HCT116 (cell line): ENCODE results near the gene ADAMTS19. TPM values are rescaled to one million over a fixed set of nuclear protein-coding genes. Genes with fewer than 3 reads are reported as not detected.

ENCODE experiments used
- ATAC-seq: fragments of 200-7000 bp; cut with Tn5 transposase; 2 replicates; pipeline ENCODE4 v1.9.1; 2020; ENCODE audit warnings: mild to moderate bottlenecking, moderate library complexity
- BruUV-seq: library from RNA; stranded (reverse); fragments of 400-500 nt; replicated peaks from 2 replicates; lab custom pipeline; 2021; lab: Mats Ljungman, UMichigan
- CTCF ChIA-PET: fragments of 300-600 bp; sonication (Branson Sonifier 250); formaldehyde crosslinking; loops from one replicate; lab custom pipeline; 2021; ENCODE audit warnings: antibody characterized with exemption; lab: Charles Lee
- POLR2A ChIA-PET: fragments of 300-600, 350-600 bp; sonication (Branson Sonifier 250); formaldehyde crosslinking; loops from one replicate; lab custom pipeline; 2021; ENCODE audit warnings: antibody characterized with exemption; lab: Charles Lee
- RAD21 ChIA-PET, 2 experiments: fragments of 300-600 bp; sonication (Branson Sonifier 250); formaldehyde crosslinking; loops; one replicate each; lab custom pipeline; 2023; ENCODE audit warnings: low total read pairs in 2 of 2; ENCODE audit not compliant: uncharacterized antibody in 2 of 2, unreplicated experiment in 2 of 2, low non-redundant PET in 1 of 2; lab: Charles Lee
- DNase-seq: peaks from one replicate; pipeline ENCODE4 v3.0.0-alpha.2; 2010; ENCODE audit warnings: low read depth, low spot score
- H2AFZ ChIP-seq: fragments of 200-600 bp; shearing (Covaris generic), sonication (generic); 2 replicates; pipeline ENCODE4 v1.6.1; 2017; ENCODE audit warnings: low read depth, mixed run types, mixed read lengths, antibody characterized with exemption, low read length; ENCODE audit not compliant: poor library complexity, severe bottlenecking
- H3K27ac ChIP-seq: 2 replicates; pipeline ENCODE4 v1.5.1; 2012; ENCODE audit warnings: low read depth, low read length
- H3K27me3 ChIP-seq: fragments of 200-600 bp; sonication (generic); 2 replicates; pipeline ENCODE4 v1.6.1; 2016; ENCODE audit warnings: mixed run types, low read length, mixed read lengths; ENCODE audit not compliant: insufficient read depth
- H3K36me3 ChIP-seq, 2 experiments: fragments of 200-500 bp in 1 of 2; fragments of 200-600 bp in 1 of 2; sonication (Bioruptor generic) in 1 of 2; sonication (generic) in 1 of 2; 2 replicates each; pipeline versions ENCODE4 v1.5.1 to v1.6.1; 2014 to 2016; ENCODE audit warnings: low read length in 2 of 2, inconsistent platforms in 1 of 2, mixed read lengths in 1 of 2, mixed run types in 1 of 2; ENCODE audit not compliant: insufficient read depth in 2 of 2, control insufficient read depth in 1 of 2
- H3K4me1 ChIP-seq, 2 experiments: fragments of 200-600 bp in 1 of 2; sonication (generic) in 1 of 2; 2 replicates each; pipeline versions ENCODE4 v1.5.1 to v1.6.1; 2012 to 2017; ENCODE audit warnings: low read length in 2 of 2, inconsistent platforms in 1 of 2, mild to moderate bottlenecking in 1 of 2, mixed read lengths in 1 of 2, mixed run types in 1 of 2, moderate library complexity in 1 of 2; ENCODE audit not compliant: insufficient read depth in 2 of 2, control insufficient read depth in 1 of 2
- H3K4me2 ChIP-seq: fragments of 200-600 bp; sonication (generic); 2 replicates; pipeline ENCODE4 v1.6.1; 2017; ENCODE audit warnings: mixed run types, low read length, mixed read lengths
- H3K4me3 ChIP-seq, 2 experiments: fragments of 200-600 bp in 1 of 2; sonication (generic) in 1 of 2; replicated peaks in 1 of 2; 2 replicates each; pipeline ENCODE4 v1.5.1; 2011 to 2016; ENCODE audit warnings: low read length in 2 of 2, control low read depth in 1 of 2, low read depth in 1 of 2, mild to moderate bottlenecking in 1 of 2, mixed read lengths in 1 of 2, mixed run types in 1 of 2
- H3K79me2 ChIP-seq: fragments of 200-600 bp; sonication (generic); 2 replicates; pipeline ENCODE4 v1.6.1; 2017; ENCODE audit warnings: mild to moderate bottlenecking, mixed run types, low read length, moderate library complexity, mixed read lengths; ENCODE audit not compliant: insufficient read depth
- H3K9ac ChIP-seq: fragments of 200-600 bp; sonication (generic); 2 replicates; pipeline ENCODE4 v1.6.1; 2016; ENCODE audit warnings: low read length, mixed read lengths
- H3K9me2 ChIP-seq: fragments of 200-600 bp; sonication (generic), shearing (Covaris generic); 2 replicates; pipeline ENCODE4 v1.6.1; 2017; ENCODE audit warnings: mixed run types, mild to moderate bottlenecking, moderate library complexity; ENCODE audit not compliant: insufficient read depth
- H3K9me3 ChIP-seq, 2 experiments: fragments of 200-500 bp in 1 of 2; fragments of 200-600 bp in 1 of 2; sonication (Bioruptor generic) in 1 of 2; sonication (generic) in 1 of 2; 2 replicates each; pipeline ENCODE4 v1.6.1; 2014 to 2017; ENCODE audit warnings: low read length in 2 of 2, mixed read lengths in 2 of 2, inconsistent platforms in 1 of 2, low read depth in 1 of 2, mild to moderate bottlenecking in 1 of 2, mixed run types in 1 of 2, moderate library complexity in 1 of 2; ENCODE audit not compliant: control insufficient read depth in 1 of 2, insufficient read depth in 1 of 2
- H4K20me1 ChIP-seq: fragments of 200-600 bp; sonication (generic), shearing (Covaris generic); 2 replicates; pipeline ENCODE4 v1.6.1; 2017; ENCODE audit warnings: mixed run types, mild to moderate bottlenecking, moderate library complexity; ENCODE audit not compliant: insufficient read depth
- CBX3 ChIP-seq: IDR thresholded peaks from 2 replicates; pipeline ENCODE4 v1.6.1; 2012; ENCODE audit warnings: low read depth
- CEBPB ChIP-seq: IDR thresholded peaks from 2 replicates; pipeline ENCODE4 v1.6.1; 2012; ENCODE audit warnings: low read depth
- EZH2 ChIP-seq: fragments of 200-600 bp; sonication (generic); IDR thresholded peaks from 2 replicates; pipeline ENCODE4 v1.6.1; 2017; ENCODE audit warnings: antibody characterized with exemption, mixed run types
- JUND ChIP-seq: IDR thresholded peaks from 2 replicates; pipeline ENCODE4 v1.6.1; 2012
- POLR2A ChIP-seq: IDR thresholded peaks from 2 replicates; pipeline ENCODE4 v1.7.0; 2011; ENCODE audit warnings: borderline replicate concordance; ENCODE audit not compliant: insufficient read depth, insufficient read length; ENCODE audit errors: extremely low read depth
- POLR2AphosphoS5 ChIP-seq: IDR thresholded peaks from 2 replicates; pipeline ENCODE4 v1.6.1; 2011; ENCODE audit warnings: mild to moderate bottlenecking, low read depth, low read length, moderate library complexity
- RAD21 ChIP-seq: IDR thresholded peaks from 2 replicates; pipeline ENCODE4 v1.6.1; 2012; ENCODE audit warnings: low read depth, mild to moderate bottlenecking
- SP1 ChIP-seq: IDR thresholded peaks from 2 replicates; pipeline ENCODE4 v1.6.1; 2012; ENCODE audit warnings: low read depth
- SRF ChIP-seq: IDR thresholded peaks from 2 replicates; pipeline ENCODE4 v1.6.1; 2012; ENCODE audit warnings: low read depth
- TCF7L2 ChIP-seq: IDR thresholded peaks from 2 replicates; pipeline ENCODE4 v1.7.0; 2011; ENCODE audit warnings: borderline replicate concordance, inconsistent platforms; ENCODE audit not compliant: insufficient read depth, insufficient read length; ENCODE audit errors: extremely low read depth
- intact Hi-C: fragments of 100-400 bp; cut with micrococcal nuclease; formaldehyde crosslinking; loops from 2 replicates; pipeline ENCODE4 v1.10.0; 2022
- total RNA-seq: library from RNA; stranded (reverse); gene quantifications from one replicate; pipeline ENCODE4 v1.2.1, GENCODE V29; 2021; ENCODE audit not compliant: unreplicated experiment
- TF ChIP-seq, protein P1 (sequence below): IDR thresholded peaks from 2 replicates; pipeline ENCODE4 v1.6.1; 2011; ENCODE audit warnings: mild to moderate bottlenecking, low read length, moderate library complexity; ENCODE audit not compliant: insufficient replicate concordance; ENCODE audit errors: extremely low read depth
- TF ChIP-seq, protein P2 (sequence below), 3 experiments: fragments of 200-600 bp in 1 of 3; sonication (generic) in 1 of 3; IDR thresholded peaks in 2 of 3; conservative IDR thresholded peaks in 1 of 3; 2 replicates each; pipeline ENCODE4 v1.5.1; 2012 to 2017; ENCODE audit warnings: low read depth in 2 of 3, low read length in 2 of 3, antibody characterized with exemption in 1 of 3, borderline replicate concordance in 1 of 3, control low read depth in 1 of 3, mild to moderate bottlenecking in 1 of 3, mixed read lengths in 1 of 3, mixed run types in 1 of 3, moderate library complexity in 1 of 3; ENCODE audit not compliant: insufficient read depth in 1 of 3

Gene ADAMTS19
- total RNA-seq, 1 experiment from 2014 or later, result not detected

DNA sequence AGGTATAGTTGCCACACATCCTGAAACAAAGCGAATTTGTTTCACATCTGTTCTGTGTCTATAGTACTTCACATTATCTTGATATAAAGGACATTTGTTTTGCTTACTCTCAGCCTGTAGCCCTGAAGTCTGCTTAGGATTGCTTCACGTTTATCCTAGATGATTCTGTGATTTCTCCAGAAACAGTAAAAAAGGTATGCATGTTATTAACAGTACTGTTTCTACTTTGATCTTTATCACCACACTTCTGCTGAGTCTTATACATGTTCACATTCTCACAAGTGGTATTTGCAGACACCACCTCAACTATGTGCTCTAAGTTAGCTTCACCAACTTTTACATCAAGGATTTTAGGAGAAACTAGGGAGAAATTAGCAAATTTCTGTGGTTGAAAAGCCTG, 47.4 kb upstream of the ADAMTS19 start:
- BruUV-seq, result no TSS peak
- Histone ChIP-seq H3K4me1 (no peaks in the 10 kb centered on the region), H3K9me3 (no peaks in the 10 kb centered on the region), H2AFZ (no peak overlapping the region), H3K9ac (no peak overlapping the region)
- CTCF ChIA-PET, result no interaction called here
- DNase-seq, result no peak
- TF ChIP-seq CBX3, result no peak
- TF ChIP-seq TCF7L2, result no peak
- TF ChIP-seq POLR2A, result no peak
- no peak for TF ChIP-seq JUND
- TF ChIP-seq, protein P1, sequence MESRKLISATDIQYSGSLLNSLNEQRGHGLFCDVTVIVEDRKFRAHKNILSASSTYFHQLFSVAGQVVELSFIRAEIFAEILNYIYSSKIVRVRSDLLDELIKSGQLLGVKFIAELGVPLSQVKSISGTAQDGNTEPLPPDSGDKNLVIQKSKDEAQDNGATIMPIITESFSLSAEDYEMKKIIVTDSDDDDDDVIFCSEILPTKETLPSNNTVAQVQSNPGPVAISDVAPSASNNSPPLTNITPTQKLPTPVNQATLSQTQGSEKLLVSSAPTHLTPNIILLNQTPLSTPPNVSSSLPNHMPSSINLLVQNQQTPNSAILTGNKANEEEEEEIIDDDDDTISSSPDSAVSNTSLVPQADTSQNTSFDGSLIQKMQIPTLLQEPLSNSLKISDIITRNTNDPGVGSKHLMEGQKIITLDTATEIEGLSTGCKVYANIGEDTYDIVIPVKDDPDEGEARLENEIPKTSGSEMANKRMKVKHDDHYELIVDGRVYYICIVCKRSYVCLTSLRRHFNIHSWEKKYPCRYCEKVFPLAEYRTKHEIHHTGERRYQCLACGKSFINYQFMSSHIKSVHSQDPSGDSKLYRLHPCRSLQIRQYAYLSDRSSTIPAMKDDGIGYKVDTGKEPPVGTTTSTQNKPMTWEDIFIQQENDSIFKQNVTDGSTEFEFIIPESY, result no peak
- TF ChIP-seq EZH2, result no peak
- TF ChIP-seq SRF, result no peak
- TF ChIP-seq RAD21, result no peak
- TF ChIP-seq, all 23 proteins: peak for 0
- Histone ChIP-seq H4K20me1 (no peaks in the 10 kb centered on the region), H3K27me3 (no peaks in the 10 kb centered on the region), H3K27ac (no peak overlapping the region), H3K4me2 (no peak overlapping the region), H3K4me3 (no peak overlapping the region), H3K9me2 (no peaks in the 10 kb centered on the region), H3K79me2 (no peaks in the 10 kb centered on the region), H3K36me3 (no peaks in the 10 kb centered on the region)
- ChIA-PET POLR2A (no interaction called here), RAD21 (no interaction called here)
- intact Hi-C loops, result no loop called here
- ATAC-seq, result no peak

DNA sequence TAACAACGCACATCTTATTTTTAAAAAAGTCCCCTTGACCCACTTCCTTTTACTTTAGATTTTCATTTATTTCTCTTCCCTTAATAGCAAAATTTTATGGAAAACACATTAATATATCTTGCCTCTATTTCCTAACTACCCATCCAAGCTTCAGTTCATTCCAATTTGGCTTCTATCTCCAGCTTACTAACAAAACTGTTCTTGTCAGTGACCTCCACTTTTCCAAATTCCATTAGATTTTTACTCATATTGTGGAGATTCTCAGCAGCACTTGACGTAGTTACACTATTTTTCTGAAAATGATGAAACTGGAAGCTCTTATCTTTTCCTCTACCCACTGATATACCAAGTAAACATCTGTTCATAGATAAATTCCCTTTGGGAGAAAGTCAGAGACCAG, 46.5 kb upstream of the ADAMTS19 start:
- RAD21 ChIA-PET, result no interaction called here
- POLR2A ChIA-PET, result no interaction called here
- H3K9ac ChIP-seq, result no peak overlapping the region
- H3K4me1 ChIP-seq, result no peaks in the 10 kb centered on the region
- H3K27ac ChIP-seq, result no peak overlapping the region
- no peaks in the 10 kb centered on the region for H4K20me1 ChIP-seq
- H3K36me3 ChIP-seq, result no peaks in the 10 kb centered on the region
- TF ChIP-seq JUND (no peak), CEBPB (no peak), POLR2AphosphoS5 (no peak), SP1 (no peak)
- TF ChIP-seq, protein P1, result no peak
- TF ChIP-seq, protein P2, sequence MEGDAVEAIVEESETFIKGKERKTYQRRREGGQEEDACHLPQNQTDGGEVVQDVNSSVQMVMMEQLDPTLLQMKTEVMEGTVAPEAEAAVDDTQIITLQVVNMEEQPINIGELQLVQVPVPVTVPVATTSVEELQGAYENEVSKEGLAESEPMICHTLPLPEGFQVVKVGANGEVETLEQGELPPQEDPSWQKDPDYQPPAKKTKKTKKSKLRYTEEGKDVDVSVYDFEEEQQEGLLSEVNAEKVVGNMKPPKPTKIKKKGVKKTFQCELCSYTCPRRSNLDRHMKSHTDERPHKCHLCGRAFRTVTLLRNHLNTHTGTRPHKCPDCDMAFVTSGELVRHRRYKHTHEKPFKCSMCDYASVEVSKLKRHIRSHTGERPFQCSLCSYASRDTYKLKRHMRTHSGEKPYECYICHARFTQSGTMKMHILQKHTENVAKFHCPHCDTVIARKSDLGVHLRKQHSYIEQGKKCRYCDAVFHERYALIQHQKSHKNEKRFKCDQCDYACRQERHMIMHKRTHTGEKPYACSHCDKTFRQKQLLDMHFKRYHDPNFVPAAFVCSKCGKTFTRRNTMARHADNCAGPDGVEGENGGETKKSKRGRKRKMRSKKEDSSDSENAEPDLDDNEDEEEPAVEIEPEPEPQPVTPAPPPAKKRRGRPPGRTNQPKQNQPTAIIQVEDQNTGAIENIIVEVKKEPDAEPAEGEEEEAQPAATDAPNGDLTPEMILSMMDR (IDR thresholded peaks at IDR 0.05 in 2 of 3, conservative IDR thresholded peaks at IDR 0.05 in 1 of 3; ENCODE audit: borderline replicate concordance in 1 of 3, insufficient read depth in 1 of 3, low read depth in 2 of 3, low read length in 2 of 3), result no peak
- BruUV-seq, result no TSS peak
- H3K27me3 ChIP-seq, result no peaks in the 10 kb centered on the region
- H3K4me3 ChIP-seq, result no peak overlapping the region
- H3K9me2 ChIP-seq, result no peaks in the 10 kb centered on the region
- CTCF ChIA-PET, result no interaction called here
- intact Hi-C loops, result no loop called here
- no peaks in the 10 kb centered on the region for H3K9me3 ChIP-seq
- no peak for DNase-seq
- no peak for ATAC-seq
- no peak overlapping the region for H3K4me2 ChIP-seq
- no peaks in the 10 kb centered on the region for H3K79me2 ChIP-seq
- H2AFZ ChIP-seq, result no peak overlapping the region
